GM12878 (cell line): ENCODE data around the gene USH1C. TPM values are rescaled to one million over a fixed set of nuclear protein-coding genes. Genes with fewer than 3 reads are reported as not detected.

Experiments
- HSF1 ChIP-seq: fragments of 150-350 bp; IDR thresholded peaks from 2 replicates; pipeline ENCODE4 v1.6.1; 2014; ENCODE audit warnings: mild to moderate bottlenecking, low read depth, low read length
- MAX ChIP-seq: IDR thresholded peaks from 2 replicates; pipeline ENCODE4 v1.6.1; 2012; ENCODE audit warnings: low read depth, low read length, improper control_type of control experiment
- MTA3 ChIP-seq: IDR thresholded peaks from 2 replicates; pipeline ENCODE4 v1.6.1; 2012; ENCODE audit warnings: low read length, inconsistent platforms, borderline replicate concordance
- POLR2AphosphoS2 ChIP-seq: IDR thresholded peaks from 2 replicates; pipeline ENCODE4 v1.6.1; 2011; ENCODE audit warnings: low read depth, mild to moderate bottlenecking, low read length, improper control_type of control experiment, moderate library complexity
- STAT3 ChIP-seq: IDR thresholded peaks from 2 replicates; pipeline ENCODE4 v1.6.1; 2011; ENCODE audit warnings: low read depth, low read length, improper control_type of control experiment
- polyA plus RNA-seq, 11 experiments: library from polyadenylated mRNA; depleted of rRNA in 4 of 11; unstranded in 6 of 11; stranded (reverse) in 5 of 11; fragments of >200 nt; fragmentation: Nextera tagmentation in 4 of 11; fragmentation: Illumina TruSeq in 1 of 11; extraction: Ambion mirVana in 4 of 11; extraction: Trizol in 1 of 11; gene quantifications; 1 replicate in 1 of 11; 2 replicates in 10 of 11; pipeline versions ENCODE4 v1.2.1 to v1.2.3, GENCODE V29; 2011 to 2016; ENCODE audit warnings: inconsistent platforms in 2 of 11, missing spikeins in 2 of 11, low read depth in 1 of 11
- total RNA-seq, 4 experiments: library from RNA; depleted of rRNA in 3 of 4; stranded (reverse); fragments of >200 nt in 3 of 4; fragmentation: Illumina TruSeq in 1 of 4; extraction: Trizol in 1 of 4; gene quantifications; 2 replicates each; pipeline versions ENCODE4 v1.2.1 to v1.2.3, GENCODE V29; 2013 to 2021
- TF ChIP-seq, protein P1 (sequence below): fragments of 450-650 bp; IDR thresholded peaks from 2 replicates; pipeline ENCODE4 v1.6.1; 2017; ENCODE audit warnings: mild to moderate bottlenecking, moderate library complexity

Gene USH1C
- total and polyA plus RNA-seq, 10 of the 15 experiments (the other 5 are each of a cell fraction or from before 2014, with no cell fraction given), result not detected

GRCh38 chr11:17458268-17458667 lies 85.9 kb downstream of the USH1C start (continued):
- TF ChIP-seq, protein P1, sequence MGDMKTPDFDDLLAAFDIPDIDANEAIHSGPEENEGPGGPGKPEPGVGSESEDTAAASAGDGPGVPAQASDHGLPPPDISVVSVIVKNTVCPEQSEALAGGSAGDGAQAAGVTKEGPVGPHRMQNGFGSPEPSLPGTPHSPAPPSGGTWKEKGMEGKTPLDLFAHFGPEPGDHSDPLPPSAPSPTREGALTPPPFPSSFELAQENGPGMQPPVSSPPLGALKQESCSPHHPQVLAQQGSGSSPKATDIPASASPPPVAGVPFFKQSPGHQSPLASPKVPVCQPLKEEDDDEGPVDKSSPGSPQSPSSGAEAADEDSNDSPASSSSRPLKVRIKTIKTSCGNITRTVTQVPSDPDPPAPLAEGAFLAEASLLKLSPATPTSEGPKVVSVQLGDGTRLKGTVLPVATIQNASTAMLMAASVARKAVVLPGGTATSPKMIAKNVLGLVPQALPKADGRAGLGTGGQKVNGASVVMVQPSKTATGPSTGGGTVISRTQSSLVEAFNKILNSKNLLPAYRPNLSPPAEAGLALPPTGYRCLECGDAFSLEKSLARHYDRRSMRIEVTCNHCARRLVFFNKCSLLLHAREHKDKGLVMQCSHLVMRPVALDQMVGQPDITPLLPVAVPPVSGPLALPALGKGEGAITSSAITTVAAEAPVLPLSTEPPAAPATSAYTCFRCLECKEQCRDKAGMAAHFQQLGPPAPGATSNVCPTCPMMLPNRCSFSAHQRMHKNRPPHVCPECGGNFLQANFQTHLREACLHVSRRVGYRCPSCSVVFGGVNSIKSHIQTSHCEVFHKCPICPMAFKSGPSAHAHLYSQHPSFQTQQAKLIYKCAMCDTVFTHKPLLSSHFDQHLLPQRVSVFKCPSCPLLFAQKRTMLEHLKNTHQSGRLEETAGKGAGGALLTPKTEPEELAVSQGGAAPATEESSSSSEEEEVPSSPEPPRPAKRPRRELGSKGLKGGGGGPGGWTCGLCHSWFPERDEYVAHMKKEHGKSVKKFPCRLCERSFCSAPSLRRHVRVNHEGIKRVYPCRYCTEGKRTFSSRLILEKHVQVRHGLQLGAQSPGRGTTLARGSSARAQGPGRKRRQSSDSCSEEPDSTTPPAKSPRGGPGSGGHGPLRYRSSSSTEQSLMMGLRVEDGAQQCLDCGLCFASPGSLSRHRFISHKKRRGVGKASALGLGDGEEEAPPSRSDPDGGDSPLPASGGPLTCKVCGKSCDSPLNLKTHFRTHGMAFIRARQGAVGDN, result no peak
- TF ChIP-seq HSF1 (no peak), MTA3 (no peak), MAX (no peak), POLR2AphosphoS2 (no peak), STAT3 (no peak)
